SK-N-SH treated with all-trans-retinoic acid at 6 μM for 48 hours (cell line): ENCODE data around the gene AGBL1.

Experiments
- ATAC-seq: fragments of 200-7000 bp; cut with Tn5 transposase; 3 replicates; pipeline ENCODE4 v1.9.1; 2020; ENCODE audit warnings: mild to moderate bottlenecking, moderate library complexity
- ARNTL ChIP-seq: fragments of 450-650 bp; formaldehyde crosslinking; IDR thresholded peaks from 2 replicates; pipeline ENCODE4 v1.5.0; 2020; ENCODE audit warnings: low read depth, mild to moderate bottlenecking, moderate library complexity, borderline replicate concordance
- BACH2 ChIP-seq: fragments of 250-450 bp; sonication (Bioruptor Pico); IDR thresholded peaks from 2 replicates; pipeline ENCODE4 v1.9.0; 2021; ENCODE audit warnings: mild to moderate bottlenecking, borderline replicate concordance
- CSDC2 ChIP-seq: fragments of 250-450 bp; sonication (Bioruptor Pico); IDR thresholded peaks from 2 replicates; pipeline ENCODE4 v1.5.0; 2020; ENCODE audit warnings: mild to moderate bottlenecking, moderate library complexity
- ESRRG ChIP-seq: fragments of 250-450 bp; sonication (Bioruptor Pico); IDR thresholded peaks from 2 replicates; pipeline ENCODE4 v1.6.1; 2021; ENCODE audit warnings: mild to moderate bottlenecking
- GLIS3 ChIP-seq: fragments of 250-450 bp; sonication (Bioruptor Pico); IDR thresholded peaks from 2 replicates; pipeline ENCODE4 v1.5.0; 2020; ENCODE audit warnings: mild to moderate bottlenecking, moderate library complexity
- ISL1 ChIP-seq: fragments of 250-450 bp; sonication (Bioruptor Pico); IDR thresholded peaks from 2 replicates; pipeline ENCODE4 v2.1.2; 2022; ENCODE audit warnings: mild to moderate bottlenecking, moderate library complexity
- OSR1 ChIP-seq: fragments of 250-450 bp; sonication (Bioruptor Pico); IDR thresholded peaks from 2 replicates; pipeline ENCODE4 v1.8.0; 2022; ENCODE audit warnings: moderate library complexity, mild to moderate bottlenecking, inconsistent platforms
- PPARA ChIP-seq: fragments of 250-450 bp; sonication (Bioruptor Pico); IDR thresholded peaks from 2 replicates; pipeline ENCODE4 v1.5.0; 2020; ENCODE audit warnings: mild to moderate bottlenecking, borderline replicate concordance
- RARB ChIP-seq: fragments of 250-450 bp; sonication (Bioruptor Pico); IDR thresholded peaks from 2 replicates; pipeline ENCODE4 v1.8.0; 2021; ENCODE audit warnings: mild to moderate bottlenecking, moderate library complexity
- TCF4 ChIP-seq: fragments of 250-450 bp; sonication (Bioruptor Pico); IDR thresholded peaks from 2 replicates; pipeline ENCODE4 v1.8.0; 2021; ENCODE audit warnings: mild to moderate bottlenecking, moderate library complexity, borderline replicate concordance
- TOX ChIP-seq: fragments of 250-450 bp; sonication (Bioruptor Pico); IDR thresholded peaks from 2 replicates; pipeline ENCODE4 v1.8.0; 2021; ENCODE audit warnings: mild to moderate bottlenecking, moderate library complexity, borderline replicate concordance
- ZC3H10 ChIP-seq: fragments of 250-450 bp; sonication (Bioruptor Pico); IDR thresholded peaks from 2 replicates; pipeline ENCODE4 v1.5.1; 2021; ENCODE audit warnings: mild to moderate bottlenecking, moderate library complexity
- ZFP3 ChIP-seq: fragments of 250-450 bp; sonication (Bioruptor Pico); IDR thresholded peaks from 2 replicates; pipeline ENCODE4 v1.5.0; 2020; ENCODE audit warnings: mild to moderate bottlenecking, moderate library complexity
- ZFP30 ChIP-seq: fragments of 450-650 bp; formaldehyde crosslinking; IDR thresholded peaks from 2 replicates; pipeline ENCODE4 v1.5.0; 2022; ENCODE audit warnings: mild to moderate bottlenecking, moderate library complexity
- ZNF565 ChIP-seq: fragments of 450-650 bp; formaldehyde crosslinking; conservative IDR thresholded peaks from 2 replicates; pipeline ENCODE4 v1.5.0; 2020; ENCODE audit warnings: low read depth, mild to moderate bottlenecking, moderate library complexity
- ZNF70 ChIP-seq: fragments of 450-650 bp; formaldehyde crosslinking; IDR thresholded peaks from 2 replicates; pipeline ENCODE4 v1.5.0; 2020; ENCODE audit warnings: mild to moderate bottlenecking, moderate library complexity
- ZNF8 ChIP-seq: fragments of 450-650 bp; formaldehyde crosslinking; IDR thresholded peaks from 2 replicates; pipeline ENCODE4 v1.5.0; 2020; ENCODE audit warnings: mild to moderate bottlenecking, moderate library complexity
- TF ChIP-seq, protein P1 (sequence below): fragments of 250-450 bp; sonication (Bioruptor Pico); IDR thresholded peaks from 2 replicates; pipeline ENCODE4 v1.8.0; 2021; ENCODE audit warnings: low read depth, mild to moderate bottlenecking, moderate library complexity, borderline replicate concordance
- TF ChIP-seq, protein P2 (sequence below): fragments of 250-450 bp; sonication (Bioruptor Pico); IDR thresholded peaks from 2 replicates; pipeline ENCODE4 v1.5.1; 2020; ENCODE audit warnings: low read depth, mild to moderate bottlenecking, moderate library complexity
- TF ChIP-seq, protein P3 (sequence below): fragments of 250-450 bp; sonication (Bioruptor Pico); IDR thresholded peaks from 2 replicates; pipeline ENCODE4 v1.5.0; 2020; ENCODE audit warnings: mild to moderate bottlenecking, moderate library complexity
- TF ChIP-seq, protein P4 (sequence below): fragments of 250-450 bp; sonication (Bioruptor Pico); IDR thresholded peaks from 2 replicates; pipeline ENCODE4 v1.5.1; 2021; ENCODE audit warnings: mild to moderate bottlenecking, moderate library complexity
- TF ChIP-seq, protein P5 (sequence below): fragments of 250-450 bp; sonication (Bioruptor Pico); IDR thresholded peaks from 2 replicates; pipeline ENCODE4 v1.8.0; 2020; ENCODE audit warnings: mild to moderate bottlenecking, moderate library complexity, borderline replicate concordance

Gene AGBL1

DNA sequence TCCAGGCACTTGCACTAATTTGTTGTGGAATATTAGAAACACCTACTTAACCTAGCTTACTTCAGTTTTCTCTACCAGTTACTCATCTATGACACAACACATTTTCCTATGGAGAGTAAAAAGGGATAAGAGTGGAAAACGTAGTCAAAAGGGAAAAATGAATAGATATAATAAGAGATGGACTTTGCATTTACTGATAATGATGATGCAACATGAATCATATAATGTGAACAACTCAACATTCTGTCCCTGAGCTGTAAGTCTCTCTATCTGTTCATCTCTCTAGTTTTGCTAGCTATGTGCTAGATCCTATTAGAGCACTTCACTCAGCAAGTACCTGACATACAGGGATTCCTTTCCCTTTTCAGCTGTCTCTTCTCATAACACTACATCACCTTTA, 627.1 kb downstream of the AGBL1 start:
- no peak for ATAC-seq
- no peak for TF ChIP-seq ZNF70 (CRISPR knock-in tag)

DNA sequence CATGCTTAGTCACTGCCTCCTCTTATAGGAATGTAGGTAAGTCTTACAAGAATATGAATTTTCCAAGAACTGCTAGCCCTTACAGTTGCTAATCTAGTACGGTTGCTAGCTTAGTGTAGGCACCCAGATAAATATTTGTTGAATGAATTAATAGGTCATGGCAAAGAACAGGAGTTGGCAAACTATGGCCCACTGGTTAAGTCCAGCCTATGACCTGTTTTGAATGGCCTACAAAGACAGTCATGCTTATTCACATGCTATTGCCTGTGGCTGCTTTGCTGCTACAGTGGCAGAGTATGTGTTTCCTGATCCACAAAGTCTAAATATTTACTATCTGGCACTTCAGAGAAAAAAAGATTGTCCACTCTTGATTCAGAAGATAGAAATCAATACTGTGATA, 631.8 kb downstream of the AGBL1 start:
- ATAC-seq, result no peak
- TF ChIP-seq TOX (CRISPR knock-in tag) (no peak), ZFP3 (CRISPR knock-in tag) (no peak), ZNF565 (CRISPR knock-in tag) (no peak), ZC3H10 (CRISPR knock-in tag) (no peak), TCF4 (CRISPR knock-in tag) (no peak), CSDC2 (CRISPR knock-in tag) (no peak), ARNTL (no peak), ESRRG (no peak), ZNF70 (CRISPR knock-in tag) (no peak), PPARA (no peak), RARB (no peak), GLIS3 (CRISPR knock-in tag) (no peak), ZFP30 (no peak), ISL1 (CRISPR knock-in tag) (no peak), BACH2 (CRISPR knock-in tag) (no peak)
- TF ChIP-seq, protein P1, sequence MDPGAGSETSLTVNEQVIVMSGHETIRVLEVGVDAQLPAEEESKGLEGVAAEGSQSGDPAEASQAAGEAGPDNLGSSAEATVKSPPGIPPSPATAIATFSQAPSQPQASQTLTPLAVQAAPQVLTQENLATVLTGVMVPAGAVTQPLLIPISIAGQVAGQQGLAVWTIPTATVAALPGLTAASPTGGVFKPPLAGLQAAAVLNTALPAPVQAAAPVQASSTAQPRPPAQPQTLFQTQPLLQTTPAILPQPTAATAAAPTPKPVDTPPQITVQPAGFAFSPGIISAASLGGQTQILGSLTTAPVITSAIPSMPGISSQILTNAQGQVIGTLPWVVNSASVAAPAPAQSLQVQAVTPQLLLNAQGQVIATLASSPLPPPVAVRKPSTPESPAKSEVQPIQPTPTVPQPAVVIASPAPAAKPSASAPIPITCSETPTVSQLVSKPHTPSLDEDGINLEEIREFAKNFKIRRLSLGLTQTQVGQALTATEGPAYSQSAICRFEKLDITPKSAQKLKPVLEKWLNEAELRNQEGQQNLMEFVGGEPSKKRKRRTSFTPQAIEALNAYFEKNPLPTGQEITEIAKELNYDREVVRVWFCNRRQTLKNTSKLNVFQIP (CRISPR knock-in tag), result no peak
- TF ChIP-seq, protein P2, sequence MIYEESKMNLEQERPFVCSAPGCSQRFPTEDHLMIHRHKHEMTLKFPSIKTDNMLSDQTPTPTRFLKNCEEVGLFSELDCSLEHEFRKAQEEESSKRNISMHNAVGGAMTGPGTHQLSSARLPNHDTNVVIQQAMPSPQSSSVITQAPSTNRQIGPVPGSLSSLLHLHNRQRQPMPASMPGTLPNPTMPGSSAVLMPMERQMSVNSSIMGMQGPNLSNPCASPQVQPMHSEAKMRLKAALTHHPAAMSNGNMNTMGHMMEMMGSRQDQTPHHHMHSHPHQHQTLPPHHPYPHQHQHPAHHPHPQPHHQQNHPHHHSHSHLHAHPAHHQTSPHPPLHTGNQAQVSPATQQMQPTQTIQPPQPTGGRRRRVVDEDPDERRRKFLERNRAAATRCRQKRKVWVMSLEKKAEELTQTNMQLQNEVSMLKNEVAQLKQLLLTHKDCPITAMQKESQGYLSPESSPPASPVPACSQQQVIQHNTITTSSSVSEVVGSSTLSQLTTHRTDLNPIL (CRISPR knock-in tag), result no peak
- TF ChIP-seq, protein P3, sequence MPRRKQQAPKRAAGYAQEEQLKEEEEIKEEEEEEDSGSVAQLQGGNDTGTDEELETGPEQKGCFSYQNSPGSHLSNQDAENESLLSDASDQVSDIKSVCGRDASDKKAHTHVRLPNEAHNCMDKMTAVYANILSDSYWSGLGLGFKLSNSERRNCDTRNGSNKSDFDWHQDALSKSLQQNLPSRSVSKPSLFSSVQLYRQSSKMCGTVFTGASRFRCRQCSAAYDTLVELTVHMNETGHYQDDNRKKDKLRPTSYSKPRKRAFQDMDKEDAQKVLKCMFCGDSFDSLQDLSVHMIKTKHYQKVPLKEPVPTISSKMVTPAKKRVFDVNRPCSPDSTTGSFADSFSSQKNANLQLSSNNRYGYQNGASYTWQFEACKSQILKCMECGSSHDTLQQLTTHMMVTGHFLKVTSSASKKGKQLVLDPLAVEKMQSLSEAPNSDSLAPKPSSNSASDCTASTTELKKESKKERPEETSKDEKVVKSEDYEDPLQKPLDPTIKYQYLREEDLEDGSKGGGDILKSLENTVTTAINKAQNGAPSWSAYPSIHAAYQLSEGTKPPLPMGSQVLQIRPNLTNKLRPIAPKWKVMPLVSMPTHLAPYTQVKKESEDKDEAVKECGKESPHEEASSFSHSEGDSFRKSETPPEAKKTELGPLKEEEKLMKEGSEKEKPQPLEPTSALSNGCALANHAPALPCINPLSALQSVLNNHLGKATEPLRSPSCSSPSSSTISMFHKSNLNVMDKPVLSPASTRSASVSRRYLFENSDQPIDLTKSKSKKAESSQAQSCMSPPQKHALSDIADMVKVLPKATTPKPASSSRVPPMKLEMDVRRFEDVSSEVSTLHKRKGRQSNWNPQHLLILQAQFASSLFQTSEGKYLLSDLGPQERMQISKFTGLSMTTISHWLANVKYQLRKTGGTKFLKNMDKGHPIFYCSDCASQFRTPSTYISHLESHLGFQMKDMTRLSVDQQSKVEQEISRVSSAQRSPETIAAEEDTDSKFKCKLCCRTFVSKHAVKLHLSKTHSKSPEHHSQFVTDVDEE (CRISPR knock-in tag), result no peak
- TF ChIP-seq, protein P4, sequence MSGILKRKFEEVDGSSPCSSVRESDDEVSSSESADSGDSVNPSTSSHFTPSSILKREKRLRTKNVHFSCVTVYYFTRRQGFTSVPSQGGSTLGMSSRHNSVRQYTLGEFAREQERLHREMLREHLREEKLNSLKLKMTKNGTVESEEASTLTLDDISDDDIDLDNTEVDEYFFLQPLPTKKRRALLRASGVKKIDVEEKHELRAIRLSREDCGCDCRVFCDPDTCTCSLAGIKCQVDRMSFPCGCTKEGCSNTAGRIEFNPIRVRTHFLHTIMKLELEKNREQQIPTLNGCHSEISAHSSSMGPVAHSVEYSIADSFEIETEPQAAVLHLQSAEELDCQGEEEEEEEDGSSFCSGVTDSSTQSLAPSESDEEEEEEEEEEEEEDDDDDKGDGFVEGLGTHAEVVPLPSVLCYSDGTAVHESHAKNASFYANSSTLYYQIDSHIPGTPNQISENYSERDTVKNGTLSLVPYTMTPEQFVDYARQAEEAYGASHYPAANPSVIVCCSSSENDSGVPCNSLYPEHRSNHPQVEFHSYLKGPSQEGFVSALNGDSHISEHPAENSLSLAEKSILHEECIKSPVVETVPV (CRISPR knock-in tag), result no peak

DNA sequence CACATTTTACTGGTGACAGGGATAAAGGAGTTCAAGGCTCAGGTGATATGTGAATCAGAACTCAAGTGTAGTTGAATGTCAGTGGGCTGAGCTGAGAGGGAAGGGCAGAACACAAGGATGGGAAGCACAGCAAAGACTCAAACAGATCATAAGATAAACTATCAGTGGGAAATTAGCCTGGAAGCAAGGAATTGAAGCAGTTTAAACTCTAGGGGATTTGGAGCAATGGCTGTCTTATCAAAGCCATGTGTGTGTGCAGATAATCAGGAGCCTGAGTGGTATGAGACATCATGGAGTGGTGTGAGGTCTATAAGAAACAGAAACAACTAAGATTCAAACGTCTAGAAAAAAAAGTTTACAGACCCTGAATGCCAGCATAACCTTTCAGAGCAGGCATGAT, 634.6 kb downstream of the AGBL1 start:
- TF ChIP-seq ZNF565 (CRISPR knock-in tag), result no peak
- no peak for TF ChIP-seq OSR1 (CRISPR knock-in tag)
- TF ChIP-seq ZNF8 (CRISPR knock-in tag), result no peak
- TF ChIP-seq, protein P5, sequence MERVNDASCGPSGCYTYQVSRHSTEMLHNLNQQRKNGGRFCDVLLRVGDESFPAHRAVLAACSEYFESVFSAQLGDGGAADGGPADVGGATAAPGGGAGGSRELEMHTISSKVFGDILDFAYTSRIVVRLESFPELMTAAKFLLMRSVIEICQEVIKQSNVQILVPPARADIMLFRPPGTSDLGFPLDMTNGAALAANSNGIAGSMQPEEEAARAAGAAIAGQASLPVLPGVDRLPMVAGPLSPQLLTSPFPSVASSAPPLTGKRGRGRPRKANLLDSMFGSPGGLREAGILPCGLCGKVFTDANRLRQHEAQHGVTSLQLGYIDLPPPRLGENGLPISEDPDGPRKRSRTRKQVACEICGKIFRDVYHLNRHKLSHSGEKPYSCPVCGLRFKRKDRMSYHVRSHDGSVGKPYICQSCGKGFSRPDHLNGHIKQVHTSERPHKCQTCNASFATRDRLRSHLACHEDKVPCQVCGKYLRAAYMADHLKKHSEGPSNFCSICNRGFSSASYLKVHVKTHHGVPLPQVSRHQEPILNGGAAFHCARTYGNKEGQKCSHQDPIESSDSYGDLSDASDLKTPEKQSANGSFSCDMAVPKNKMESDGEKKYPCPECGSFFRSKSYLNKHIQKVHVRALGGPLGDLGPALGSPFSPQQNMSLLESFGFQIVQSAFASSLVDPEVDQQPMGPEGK (CRISPR knock-in tag), result no peak
- TF ChIP-seq BACH2 (CRISPR knock-in tag), result no peak
- TF ChIP-seq, protein P4 (CRISPR knock-in tag), result no peak
- ATAC-seq, result no peak
